Measurements from ENCODE around the gene USF1.

The USF1 gene

GRCh38 chr1:161061419-161061818, 15.6 kb upstream of the USF1 start:
- no peak overlapping the region for H3K9ac ChIP-seq
- H4K20me1 ChIP-seq: peaks cover 0 to 100% (median 94%) of the 10 kb centered on the region in 11 experiments; a peak in 16 of 22 replicates
- H3K27me3 ChIP-seq: no peaks in the 10 kb centered on the region
- no peak overlapping the region for H3K27ac ChIP-seq
- H3K4me2 ChIP-seq: no peak overlapping the region
- H3K36me3 ChIP-seq: peaks cover 53 to 98% (median 90%) of the 10 kb centered on the region in 11 experiments
- no peaks in the 10 kb centered on the region for H3K9me3 ChIP-seq (replicated peaks in 1 of 11)
- no peak overlapping the region for H3K4me3 ChIP-seq
- no peak for TF ChIP-seq Cebpa-rat (IDR thresholded peaks at IDR 0.05)
- H3K4me1 ChIP-seq: peaks cover 8 to 60% (median 23%) of the 10 kb centered on the region in 10 experiments; a peak in 17 of 20 replicates

GRCh38 chr1:161059293-161059692, 13.5 kb upstream of the USF1 start:
- H3K4me1 ChIP-seq: peaks cover 0 to 39% (median 7%) of the 10 kb centered on the region in 10 experiments; a peak in 11 of 20 replicates
- H3K9ac ChIP-seq: peak overlapping the region in 3 of 11 experiments; percentile 16 to 42 (median 17); a peak in 2 of 22 replicates
- peaks cover 61 to 98% (median 92%) of the 10 kb centered on the region in 11 experiments for H3K36me3 ChIP-seq
- no peak overlapping the region for H3K4me2 ChIP-seq
- H3K9me3 ChIP-seq (replicated peaks in 1 of 11): no peaks in the 10 kb centered on the region
- no peak overlapping the region for H3K4me3 ChIP-seq
- H3K27ac ChIP-seq: no peak overlapping the region; a peak in 2 of 22 replicates
- no peaks in the 10 kb centered on the region for H3K27me3 ChIP-seq
- no peak for TF ChIP-seq Cebpa-rat (IDR thresholded peaks at IDR 0.05)
- peaks cover 0 to 97% (median 87%) of the 10 kb centered on the region in 11 experiments; a peak in 16 of 22 replicates for H4K20me1 ChIP-seq

GRCh38 chr1:161054805-161055204, 9.0 kb upstream of the USF1 start:
- TF ChIP-seq Cebpa-rat (IDR thresholded peaks at IDR 0.05): no peak
- no peak overlapping the region for H3K9ac ChIP-seq
- no peaks in the 10 kb centered on the region for H3K27me3 ChIP-seq
- H4K20me1 ChIP-seq: peaks cover 0 to 80% (median 48%) of the 10 kb centered on the region in 11 experiments; a peak in 15 of 22 replicates
- H3K4me3 ChIP-seq: no peak overlapping the region
- H3K27ac ChIP-seq: no peak overlapping the region
- H3K4me2 ChIP-seq: no peak overlapping the region
- H3K36me3 ChIP-seq: peaks cover 88 to 100% (median 94%) of the 10 kb centered on the region in 11 experiments
- H3K4me1 ChIP-seq: peaks cover 0 to 23% (median 0%) of the 10 kb centered on the region in 10 experiments; a peak in 9 of 20 replicates
- H3K9me3 ChIP-seq (replicated peaks in 1 of 11): peaks cover 0 to 13% (median 0%) of the 10 kb centered on the region in 11 experiments; a peak in 2 of 22 replicates

GRCh38 chr1:161054232-161054631, 8.5 kb upstream of the USF1 start:
- peaks cover 0 to 74% (median 43%) of the 10 kb centered on the region in 11 experiments; a peak in 13 of 22 replicates for H4K20me1 ChIP-seq
- H3K4me3 ChIP-seq: no peak overlapping the region
- peaks cover 88 to 100% (median 94%) of the 10 kb centered on the region in 11 experiments for H3K36me3 ChIP-seq
- H3K9me3 ChIP-seq (replicated peaks in 1 of 11): peaks cover 0 to 17% (median 0%) of the 10 kb centered on the region in 11 experiments; a peak in 3 of 22 replicates
- no peak for TF ChIP-seq Cebpa-rat (IDR thresholded peaks at IDR 0.05)
- peaks cover 0 to 28% (median 1%) of the 10 kb centered on the region in 10 experiments; a peak in 9 of 20 replicates for H3K4me1 ChIP-seq
- H3K27ac ChIP-seq: no peak overlapping the region
- no peak overlapping the region for H3K9ac ChIP-seq
- H3K4me2 ChIP-seq: no peak overlapping the region
- H3K27me3 ChIP-seq: no peaks in the 10 kb centered on the region

GRCh38 chr1:161052899-161053298, 7.1 kb upstream of the USF1 start:
- peaks cover 0 to 61% (median 30%) of the 10 kb centered on the region in 11 experiments; a peak in 13 of 22 replicates for H4K20me1 ChIP-seq
- peaks cover 0 to 17% (median 0%) of the 10 kb centered on the region in 11 experiments; a peak in 3 of 22 replicates for H3K9me3 ChIP-seq (replicated peaks in 1 of 11)
- peaks cover 94 to 100% (median 97%) of the 10 kb centered on the region in 11 experiments for H3K36me3 ChIP-seq
- no peaks in the 10 kb centered on the region for H3K27me3 ChIP-seq
- no peak overlapping the region for H3K4me3 ChIP-seq
- H3K27ac ChIP-seq: no peak overlapping the region
- H3K4me2 ChIP-seq: no peak overlapping the region
- TF ChIP-seq Cebpa-rat (IDR thresholded peaks at IDR 0.05): no peak
- peaks cover 0 to 42% (median 10%) of the 10 kb centered on the region in 10 experiments; a peak in 12 of 20 replicates for H3K4me1 ChIP-seq
- no peak overlapping the region for H3K9ac ChIP-seq

- peaks cover 0 to 17% (median 0%) of the 10 kb centered on the region in 11 experiments; a peak in 3 of 22 replicates for H3K9me3 ChIP-seq (replicated peaks in 1 of 11)
- H3K36me3 ChIP-seq: peaks cover 83 to 95% (median 88%) of the 10 kb centered on the region in 11 experiments
- H3K27ac ChIP-seq: peak overlapping the region in 1 of 11 experiments; percentile 31; a peak in 1 of 22 replicates
- H3K4me1 ChIP-seq: peaks cover 9 to 54% (median 26%) of the 10 kb centered on the region in 10 experiments
- H3K4me3 ChIP-seq: no peak overlapping the region
- peaks cover 0 to 44% (median 13%) of the 10 kb centered on the region in 11 experiments; a peak in 11 of 22 replicates for H4K20me1 ChIP-seq
- H3K9ac ChIP-seq: 0 out of 22 replicates have a peak overlapping the region, but pooled peaks of 1 of the 11 experiments have one; percentile 38
- H3K4me2 ChIP-seq: no peak overlapping the region
- H3K27me3 ChIP-seq: no peaks in the 10 kb centered on the region
- no peak for TF ChIP-seq Cebpa-rat (IDR thresholded peaks at IDR 0.05)
These were observed 5.4 kb upstream of the USF1 start for GRCh38 chr1:161051219-161051618.

- peaks cover 13 to 56% (median 31%) of the 10 kb centered on the region in 10 experiments for H3K4me1 ChIP-seq
- H3K9ac ChIP-seq: peak overlapping the region in 2 of 11 experiments; percentile 25 to 96; a peak in 3 of 22 replicates
- no peaks in the 10 kb centered on the region for H3K27me3 ChIP-seq
- no peak overlapping the region; a peak in 1 of 20 replicates for H3K4me3 ChIP-seq
- H3K9me3 ChIP-seq (replicated peaks in 1 of 11): peaks cover 0 to 17% (median 0%) of the 10 kb centered on the region in 11 experiments; a peak in 3 of 22 replicates
- peaks cover 64 to 74% (median 69%) of the 10 kb centered on the region in 11 experiments for H3K36me3 ChIP-seq
- H3K27ac ChIP-seq: peak overlapping the region in 6 of 11 experiments; percentile 92 to 99 (median 98); a peak in 9 of 22 replicates
- H3K4me2 ChIP-seq: peak overlapping the region in 4 of 11 experiments; percentile 93 to 98 (median 94); a peak in 7 of 22 replicates
- TF ChIP-seq Cebpa-rat (IDR thresholded peaks at IDR 0.05): no peak
- H4K20me1 ChIP-seq: peaks cover 0 to 26% (median 2%) of the 10 kb centered on the region in 11 experiments; a peak in 9 of 22 replicates
These were observed 3.4 kb upstream of the USF1 start for GRCh38 chr1:161048949-161049722.

GRCh38 chr1:161047436-161048420, 2.0 kb upstream of the USF1 start:
- Histone ChIP-seq H3K27ac (peak overlapping the region; percentile 92 to 99 (median 97); a peak in 20 of 22 replicates), H3K4me3 (peak overlapping the region in 6 of 10 experiments; percentile 39 to 93 (median 82); a peak in 7 of 20 replicates), H3K4me2 (peak overlapping the region in 10 of 11 experiments; percentile 90 to 98 (median 94); a peak in 17 of 22 replicates), H3K9me3 (replicated peaks in 1 of 11) (peaks cover 0 to 17% (median 0%) of the 10 kb centered on the region in 11 experiments; a peak in 3 of 22 replicates), H4K20me1 (peaks cover 0 to 12% (median 0%) of the 10 kb centered on the region in 11 experiments; a peak in 6 of 22 replicates), H3K9ac (peak overlapping the region in 6 of 11 experiments; percentile 92 to 96 (median 95); a peak in 12 of 22 replicates), H3K4me1 (peaks cover 27 to 71% (median 45%) of the 10 kb centered on the region in 10 experiments), H3K27me3 (no peaks in the 10 kb centered on the region), H3K36me3 (peaks cover 57 to 67% (median 61%) of the 10 kb centered on the region in 11 experiments)
- TF ChIP-seq Cebpa-rat (IDR thresholded peaks at IDR 0.05): no peak
